ENCODE data around the gene EXD3. TPM values are rescaled to one million over a fixed set of nuclear protein-coding genes. Genes with fewer than 3 reads are reported as not detected.
A peak's percentile ranks its signal among the peaks of the same experiment; 100 is the strongest.

EXD3 gene
- total and polyA plus RNA-seq, 9 of the 15 experiments (the other 6 are each of a cell fraction or from before 2014, with no cell fraction given): 0.29 to 12.5 (median 3.9) TPM

DNA sequence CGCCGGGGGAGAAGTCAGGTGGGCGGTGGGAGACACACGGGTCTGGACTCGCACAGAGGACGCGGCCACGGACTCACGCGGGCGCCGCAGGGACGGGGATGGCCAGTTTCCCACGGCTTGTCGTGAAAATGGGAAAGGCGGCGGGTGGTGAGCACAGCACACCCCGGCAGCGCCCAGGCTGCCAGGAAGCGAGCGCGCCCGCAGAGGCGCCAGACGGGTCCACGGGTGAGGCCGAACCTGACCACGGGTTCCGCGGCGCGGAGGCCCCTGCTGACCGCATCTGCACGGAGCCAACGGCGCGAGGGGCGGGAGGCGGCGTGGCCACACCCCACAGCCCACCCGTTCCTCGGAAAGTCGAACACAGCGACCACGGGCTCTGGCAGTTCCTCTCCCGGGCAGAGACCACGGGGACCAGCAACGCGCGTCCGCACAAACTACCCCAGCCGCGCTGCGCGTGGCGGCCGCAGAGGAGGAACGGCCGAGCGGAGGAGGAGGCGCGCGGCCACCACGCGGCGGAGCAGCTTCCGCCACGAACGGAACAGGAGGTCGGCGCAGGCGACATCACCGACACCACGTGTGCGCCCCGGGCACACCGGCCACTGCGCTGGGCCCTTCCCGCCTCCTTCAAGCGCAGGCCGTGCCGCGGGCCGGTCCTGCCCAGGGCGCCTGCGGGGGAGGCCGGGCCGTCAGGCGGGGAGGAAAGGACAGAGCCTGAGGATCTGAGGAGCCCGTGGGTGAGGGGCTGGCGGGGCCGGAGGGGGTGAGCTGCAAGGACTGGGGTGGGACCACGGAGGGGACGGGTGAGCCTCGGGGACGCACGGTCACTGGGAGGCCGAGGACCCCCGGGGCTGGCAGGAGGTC, 5.6 kb downstream of the EXD3 start:
- WGBS (ENCODE audit: insufficient coverage, low coverage, missing lambda C conversion rate): 97% methylated on average over 34 of the region's 99 CpGs
- Histone ChIP-seq H3K36me3 (ENCODE audit: control insufficient read depth, insufficient read depth, low read length) (peaks cover 5% of the 10 kb centered on the region; the same call in 2 of the 3 replicates), H3K9ac (ENCODE audit: insufficient read depth in 1 of 2, low read depth in 2 of 2, low read length in 2 of 2) (no peak overlapping the region), H3K9me3 (replicated peaks; ENCODE audit: control insufficient read depth, insufficient read depth, low read depth, low read length) (no peaks in the 10 kb centered on the region), H4K20me1 (replicated peaks; ENCODE audit: control insufficient read depth, insufficient read depth, low read length) (no peaks in the 10 kb centered on the region), H3K79me2 (ENCODE audit: control insufficient read depth, insufficient read depth, low read length) (peaks cover 68% of the 10 kb centered on the region), H3K4me1 (replicated peaks in 1 of 2; ENCODE audit: control insufficient read depth in 2 of 2, insufficient read depth in 2 of 2, low read length in 2 of 2) (peaks cover 22 to 40% of the 10 kb centered on the region in 2 experiments), H3K27me3 (ENCODE audit: control insufficient read depth in 2 of 2, insufficient read depth in 2 of 2, low read length in 2 of 2) (no peaks in the 10 kb centered on the region), H2AFZ (ENCODE audit: low read depth, low read length) (no peak overlapping the region), H3K4me3 (no peak overlapping the region), H3K27ac (ENCODE audit: extremely low read depth, low read depth, low read length) (no peak overlapping the region), H3K4me2 (ENCODE audit: insufficient read depth, low read length) (no peak overlapping the region), H3K9me1 (ENCODE audit: control insufficient read depth, insufficient read depth, low read length) (no peaks in the 10 kb centered on the region)
- ATAC-seq (no peak), DNase-seq (ENCODE audit: extremely low read depth in 1 of 4, low spot score in 3 of 4) (no peak), FAIRE-seq (no peak)
- intact Hi-C loops (cut with micrococcal nuclease): no loop called here
- in situ Hi-C loops (cut with MboI): no loop called here
- BruUV-seq (replicated peaks): no TSS peak
- peak; percentile 93 for TF ChIP-seq ZBTB33 (CRISPR knock-in tag; IDR thresholded peaks at IDR 0.05)
- 0 out of 2 replicates have a peak, but pooled peaks have one; percentile 24 for TF ChIP-seq POLR2G (IDR thresholded peaks at IDR 0.05; ENCODE audit: low read depth, low read length)
- no peak for TF ChIP-seq RBM17 (IDR thresholded peaks at IDR 0.05; ENCODE audit: borderline replicate concordance, low read depth, low read length)
- peak; percentile 26; the same call in 1 of the 2 replicates for TF ChIP-seq RBFOX2 (IDR thresholded peaks at IDR 0.05; ENCODE audit: low read depth, low read length)
- TF ChIP-seq, protein P1, sequence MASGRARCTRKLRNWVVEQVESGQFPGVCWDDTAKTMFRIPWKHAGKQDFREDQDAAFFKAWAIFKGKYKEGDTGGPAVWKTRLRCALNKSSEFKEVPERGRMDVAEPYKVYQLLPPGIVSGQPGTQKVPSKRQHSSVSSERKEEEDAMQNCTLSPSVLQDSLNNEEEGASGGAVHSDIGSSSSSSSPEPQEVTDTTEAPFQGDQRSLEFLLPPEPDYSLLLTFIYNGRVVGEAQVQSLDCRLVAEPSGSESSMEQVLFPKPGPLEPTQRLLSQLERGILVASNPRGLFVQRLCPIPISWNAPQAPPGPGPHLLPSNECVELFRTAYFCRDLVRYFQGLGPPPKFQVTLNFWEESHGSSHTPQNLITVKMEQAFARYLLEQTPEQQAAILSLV (tag; IDR thresholded peaks at IDR 0.05): no peak
- ChIA-PET CTCF (ENCODE audit: low intra/inter-chr PET ratio) (no interaction called here), POLR2A (no interaction called here)
